Osteoblast (primary cell): Measurements from ENCODE around the gene CDC26. TPM values are rescaled to one million over a fixed set of nuclear protein-coding genes. Genes with fewer than 3 reads are reported as not detected.

Experiments
- DNase-seq: peaks from one replicate; pipeline ENCODE4 v3.0.0; 2011; ENCODE audit warnings: low spot score, mixed read lengths; ENCODE audit not compliant: insufficient read length; ENCODE audit errors: missing footprints
- H2AFZ ChIP-seq: 2 replicates; pipeline ENCODE4 v1.6.0; 2011; ENCODE audit warnings: mild to moderate bottlenecking, low read length
- H3K27ac ChIP-seq: 2 replicates; pipeline ENCODE4 v1.5.1; 2011; ENCODE audit warnings: mild to moderate bottlenecking, low read depth, low read length, moderate library complexity
- H3K27me3 ChIP-seq: 2 replicates; pipeline ENCODE4 v1.6.0; 2012; ENCODE audit warnings: mild to moderate bottlenecking, control low read depth, inconsistent platforms, low read length, moderate library complexity; ENCODE audit not compliant: insufficient read depth
- H3K36me3 ChIP-seq: 2 replicates; pipeline ENCODE4 v1.5.1; 2011; ENCODE audit warnings: mild to moderate bottlenecking, low read length, control low read depth, moderate library complexity; ENCODE audit not compliant: insufficient read depth
- H3K4me1 ChIP-seq: 2 replicates; pipeline ENCODE4 v1.5.1; 2011; ENCODE audit warnings: mild to moderate bottlenecking, low read length, control low read depth, moderate library complexity; ENCODE audit not compliant: insufficient read depth
- H3K4me2 ChIP-seq: 2 replicates; pipeline ENCODE4 v1.6.0; 2011; ENCODE audit warnings: mild to moderate bottlenecking, low read length; ENCODE audit not compliant: insufficient read depth
- H3K4me3 ChIP-seq: fragments of 200-600 bp; sonication (generic); 3 replicates; pipeline ENCODE4 v1.5.1; 2012; ENCODE audit warnings: mild to moderate bottlenecking, low read length, inconsistent platforms; ENCODE audit not compliant: insufficient read depth
- H3K79me2 ChIP-seq: 2 replicates; pipeline ENCODE4 v1.6.0; 2012; ENCODE audit warnings: mild to moderate bottlenecking, low read length, control low read depth, inconsistent platforms; ENCODE audit not compliant: insufficient read depth
- H3K9me3 ChIP-seq: 2 replicates; pipeline ENCODE4 v1.5.1; 2011; ENCODE audit warnings: low read depth, low read length, control low read depth
- H4K20me1 ChIP-seq: 2 replicates; pipeline ENCODE4 v1.6.0; 2012; ENCODE audit warnings: mild to moderate bottlenecking, low read length, control low read depth; ENCODE audit not compliant: insufficient read depth
- CTCF ChIP-seq: IDR thresholded peaks from 2 replicates; pipeline ENCODE4 v1.5.1; 2011; ENCODE audit warnings: mild to moderate bottlenecking, low read depth, low read length, moderate library complexity; ENCODE audit errors: extremely low read depth
- total RNA-seq: library from RNA; depleted of rRNA; stranded (reverse); fragments of >200 nt; gene quantifications from 2 replicates; pipeline ENCODE4 v1.2.3, GENCODE V29; 2012

CDC26 gene
- total RNA-seq, 1 donor = 27.9 TPM

- Histone ChIP-seq H3K4me3 (no peak overlapping the region), H3K27ac (no peak overlapping the region)
These were observed 43.7 kb downstream of the CDC26 start for GRCh38 chr9:113231701-113232100.

GRCh38 chr9:113228130-113228665 lies 47.2 kb downstream of the CDC26 start:
- H3K9me3 ChIP-seq = no peaks in the 10 kb centered on the region
- no peaks in the 10 kb centered on the region for H3K27me3 ChIP-seq
- H3K79me2 ChIP-seq = peaks cover 92% of the 10 kb centered on the region
- DNase-seq = no peak
- peaks cover 8% of the 10 kb centered on the region for H3K36me3 ChIP-seq
- peaks cover 2% of the 10 kb centered on the region for H4K20me1 ChIP-seq
- no peak overlapping the region for H3K4me3 ChIP-seq
- no peak overlapping the region for H2AFZ ChIP-seq
- H3K4me1 ChIP-seq = peaks cover 17% of the 10 kb centered on the region
- H3K27ac ChIP-seq = no peak overlapping the region
- no peak overlapping the region for H3K4me2 ChIP-seq
- no peak for TF ChIP-seq CTCF

More at GRCh38 chr9:113231701-113232100, 43.7 kb downstream of the CDC26 start:
- Histone ChIP-seq H3K27me3 (no peaks in the 10 kb centered on the region), H3K4me2 (no peak overlapping the region), H3K9me3 (no peaks in the 10 kb centered on the region), H4K20me1 (peaks cover 2% of the 10 kb centered on the region), H3K79me2 (peaks cover 66% of the 10 kb centered on the region), H2AFZ (no peak overlapping the region), H3K4me1 (peaks cover 12% of the 10 kb centered on the region), H3K36me3 (no peaks in the 10 kb centered on the region)
- no peak for DNase-seq
- TF ChIP-seq CTCF = no peak

GRCh38 chr9:113227436-113227835 lies 47.9 kb downstream of the CDC26 start:
- DNase-seq = no peak
- no peak for TF ChIP-seq CTCF
- Histone ChIP-seq H2AFZ (no peak overlapping the region), H3K27me3 (no peaks in the 10 kb centered on the region), H3K9me3 (no peaks in the 10 kb centered on the region), H4K20me1 (peaks cover 2% of the 10 kb centered on the region), H3K4me2 (no peak overlapping the region), H3K79me2 (peaks cover 94% of the 10 kb centered on the region), H3K36me3 (peaks cover 8% of the 10 kb centered on the region), H3K4me3 (no peak overlapping the region), H3K4me1 (peaks cover 18% of the 10 kb centered on the region), H3K27ac (no peak overlapping the region)

- no peak for TF ChIP-seq CTCF
- peaks cover 8% of the 10 kb centered on the region for H3K36me3 ChIP-seq
- H3K4me3 ChIP-seq = no peak overlapping the region
- H3K79me2 ChIP-seq = peaks cover 94% of the 10 kb centered on the region
- no peaks in the 10 kb centered on the region for H3K27me3 ChIP-seq
- H3K27ac ChIP-seq = no peak overlapping the region
- H3K9me3 ChIP-seq = no peaks in the 10 kb centered on the region
- H4K20me1 ChIP-seq = peaks cover 6% of the 10 kb centered on the region
- no peak overlapping the region for H2AFZ ChIP-seq
- DNase-seq = no peak
- H3K4me2 ChIP-seq = no peak overlapping the region
- peaks cover 34% of the 10 kb centered on the region for H3K4me1 ChIP-seq
These were observed 51.4 kb downstream of the CDC26 start for GRCh38 chr9:113223963-113224362.
